Glutamatergic neuron (in vitro differentiated cells): ENCODE data around the gene C19orf67. TPM values are rescaled to one million over a fixed set of nuclear protein-coding genes. Genes with fewer than 3 reads are reported as not detected.

Experiments used
- DNase-seq: peaks from one replicate; pipeline ENCODE4 v3.0.0; 2022
- H3K27ac Mint-ChIP-seq: one replicate; pipeline ENCODE4 v1.8.0; 2020; ENCODE audit warnings: mild to moderate bottlenecking, mixed read lengths, inconsistent platforms; ENCODE audit not compliant: unreplicated experiment
- H3K27me3 Mint-ChIP-seq: one replicate; pipeline ENCODE4 v1.8.0; 2020; ENCODE audit warnings: mild to moderate bottlenecking, moderate library complexity, mixed read lengths, inconsistent platforms; ENCODE audit not compliant: unreplicated experiment
- H3K36me3 Mint-ChIP-seq: one replicate; pipeline ENCODE4 v1.8.0; 2020; ENCODE audit warnings: mild to moderate bottlenecking, mixed read lengths, inconsistent platforms; ENCODE audit not compliant: unreplicated experiment
- H3K4me1 Mint-ChIP-seq: one replicate; pipeline ENCODE4 v1.8.0; 2020; ENCODE audit warnings: mild to moderate bottlenecking, low read depth, mixed read lengths, inconsistent platforms; ENCODE audit not compliant: unreplicated experiment
- H3K4me3 Mint-ChIP-seq: one replicate; pipeline ENCODE4 v1.8.0; 2020; ENCODE audit warnings: mild to moderate bottlenecking, mixed read lengths, inconsistent platforms; ENCODE audit not compliant: unreplicated experiment
- H3K9me3 Mint-ChIP-seq: one replicate; pipeline ENCODE4 v1.8.0; 2020; ENCODE audit warnings: mild to moderate bottlenecking, moderate library complexity, mixed read lengths, inconsistent platforms; ENCODE audit not compliant: unreplicated experiment
- total RNA-seq: library from RNA; stranded (reverse); fragmentation: NEBNext Ultra II Directional; extraction: Animal tissue kit (Norgen Biotek cat#: 25700); gene quantifications from one replicate; pipeline ENCODE4 v1.2.1, GENCODE V29; 2021; ENCODE audit not compliant: unreplicated experiment
- TF ChIP-seq, protein P1 (sequence below): fragments of 200-600 bp; sonication (generic); IDR thresholded peaks from one replicate; pipeline ENCODE4 v1.5.0; 2021; ENCODE audit not compliant: partially characterized antibody, unreplicated experiment

The C19orf67 gene
- total RNA-seq, 1 donor from 2014 or later = 0.71 TPM

DNA sequence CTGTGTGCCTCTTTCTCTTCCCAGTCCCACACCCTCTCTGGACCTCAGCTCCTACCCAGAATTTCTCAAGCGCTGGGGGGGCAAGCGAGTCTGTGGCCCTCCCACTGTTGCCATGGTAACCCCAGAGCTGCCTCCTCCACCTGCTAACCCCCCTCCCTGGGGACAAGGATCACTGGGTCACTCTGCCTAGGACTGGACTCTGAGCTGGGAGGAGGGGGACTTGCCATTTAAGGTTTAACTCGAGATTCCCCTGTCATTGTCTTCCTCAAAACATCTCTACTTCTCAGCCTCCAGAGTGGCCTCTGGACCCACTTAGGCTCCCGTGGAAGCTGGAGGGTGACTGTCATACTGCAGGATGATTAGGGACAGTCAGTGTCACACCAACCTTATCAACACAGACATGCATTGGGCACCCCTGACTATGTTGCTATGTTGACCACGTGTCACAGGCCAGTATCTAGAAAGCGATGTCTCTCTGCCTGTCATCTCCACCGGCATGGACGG, 25.9 kb downstream of the C19orf67 start:
- Mint-ChIP-seq H3K4me3 (peak overlapping the region; percentile 42), H3K27me3 (peaks cover 16% of the 10 kb centered on the region), H3K36me3 (no peaks in the 10 kb centered on the region), H3K4me1 (peaks cover 3% of the 10 kb centered on the region), H3K27ac (no peak overlapping the region), H3K9me3 (peaks cover 2% of the 10 kb centered on the region)
- DNase-seq = no peak
- TF ChIP-seq, protein P1, sequence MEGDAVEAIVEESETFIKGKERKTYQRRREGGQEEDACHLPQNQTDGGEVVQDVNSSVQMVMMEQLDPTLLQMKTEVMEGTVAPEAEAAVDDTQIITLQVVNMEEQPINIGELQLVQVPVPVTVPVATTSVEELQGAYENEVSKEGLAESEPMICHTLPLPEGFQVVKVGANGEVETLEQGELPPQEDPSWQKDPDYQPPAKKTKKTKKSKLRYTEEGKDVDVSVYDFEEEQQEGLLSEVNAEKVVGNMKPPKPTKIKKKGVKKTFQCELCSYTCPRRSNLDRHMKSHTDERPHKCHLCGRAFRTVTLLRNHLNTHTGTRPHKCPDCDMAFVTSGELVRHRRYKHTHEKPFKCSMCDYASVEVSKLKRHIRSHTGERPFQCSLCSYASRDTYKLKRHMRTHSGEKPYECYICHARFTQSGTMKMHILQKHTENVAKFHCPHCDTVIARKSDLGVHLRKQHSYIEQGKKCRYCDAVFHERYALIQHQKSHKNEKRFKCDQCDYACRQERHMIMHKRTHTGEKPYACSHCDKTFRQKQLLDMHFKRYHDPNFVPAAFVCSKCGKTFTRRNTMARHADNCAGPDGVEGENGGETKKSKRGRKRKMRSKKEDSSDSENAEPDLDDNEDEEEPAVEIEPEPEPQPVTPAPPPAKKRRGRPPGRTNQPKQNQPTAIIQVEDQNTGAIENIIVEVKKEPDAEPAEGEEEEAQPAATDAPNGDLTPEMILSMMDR = no peak

DNA sequence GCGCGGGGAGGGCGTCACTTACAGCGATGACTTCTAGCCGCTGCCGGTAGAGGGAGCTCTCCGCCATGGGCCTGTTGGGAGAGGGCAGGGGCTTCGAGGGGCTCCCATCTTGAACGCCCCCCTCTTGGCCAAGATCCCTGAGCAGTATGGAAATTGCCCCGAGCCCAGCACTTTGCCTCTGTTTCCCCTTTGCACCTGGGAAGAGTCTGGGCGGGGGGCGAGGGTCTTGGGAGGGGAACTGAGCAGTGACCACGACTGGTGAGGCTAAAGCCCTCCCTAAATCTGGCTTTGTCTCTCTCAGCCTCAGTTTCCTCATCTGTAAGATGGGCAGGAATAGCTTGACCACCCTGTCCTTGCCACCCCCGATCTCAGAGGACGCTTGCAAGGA, 26.5 kb downstream of the C19orf67 start:
- TF ChIP-seq, protein P1 = peak; percentile 71
- Mint-ChIP-seq H3K9me3 (peaks cover 3% of the 10 kb centered on the region), H3K27ac (no peak overlapping the region), H3K36me3 (no peaks in the 10 kb centered on the region), H3K4me1 (peaks cover 3% of the 10 kb centered on the region), H3K27me3 (peaks cover 17% of the 10 kb centered on the region), H3K4me3 (peak overlapping the region; percentile 75)
- DNase-seq = peak; percentile 48

DNA sequence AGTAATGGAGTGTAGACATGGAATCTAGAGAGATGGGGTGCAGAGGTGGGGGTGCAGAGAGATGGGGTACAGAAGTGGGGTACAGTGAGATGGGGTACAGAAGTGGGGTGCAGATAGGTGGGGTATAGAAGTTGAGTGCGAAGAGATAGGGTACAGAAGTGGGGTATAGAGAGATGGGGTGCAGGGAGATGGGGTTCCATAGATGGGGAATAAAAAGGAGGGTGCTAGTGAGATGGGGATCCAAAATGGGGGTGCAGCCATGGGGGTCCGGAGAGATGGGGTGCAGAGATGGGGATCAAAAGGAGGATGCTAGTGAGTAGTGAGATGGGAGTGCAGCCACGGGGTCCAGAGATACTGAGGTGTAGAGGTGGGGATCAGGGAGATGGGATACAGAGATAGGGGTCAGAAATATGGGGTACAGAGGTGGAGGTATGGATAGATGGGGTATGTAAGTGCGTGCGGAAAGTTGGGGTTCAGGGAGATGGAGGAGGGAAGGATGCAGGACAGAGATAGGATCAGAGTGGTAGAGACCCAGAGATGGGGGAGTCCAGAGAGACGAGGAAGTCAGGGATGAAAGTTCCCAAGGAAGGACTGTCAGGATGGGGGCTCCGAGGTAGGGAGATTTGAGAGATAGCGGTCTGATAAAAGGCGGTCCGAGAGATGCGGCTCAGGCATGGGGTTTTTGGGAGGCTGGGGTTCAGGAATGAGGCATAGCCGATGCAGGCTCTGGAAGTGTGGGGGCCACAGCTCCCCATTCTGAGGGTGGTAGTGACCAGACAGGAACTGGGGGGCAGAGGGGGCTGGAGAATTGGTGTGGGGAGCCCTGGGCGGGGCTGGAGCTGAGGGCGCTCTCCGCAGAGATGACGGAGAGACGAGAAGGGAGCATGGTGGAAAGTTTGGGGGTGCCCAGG, 27.1 kb downstream of the C19orf67 start:
- Mint-ChIP-seq H3K4me1 (peaks cover 3% of the 10 kb centered on the region), H3K27me3 (peaks cover 21% of the 10 kb centered on the region), H3K27ac (peak overlapping the region; percentile 33)

DNA sequence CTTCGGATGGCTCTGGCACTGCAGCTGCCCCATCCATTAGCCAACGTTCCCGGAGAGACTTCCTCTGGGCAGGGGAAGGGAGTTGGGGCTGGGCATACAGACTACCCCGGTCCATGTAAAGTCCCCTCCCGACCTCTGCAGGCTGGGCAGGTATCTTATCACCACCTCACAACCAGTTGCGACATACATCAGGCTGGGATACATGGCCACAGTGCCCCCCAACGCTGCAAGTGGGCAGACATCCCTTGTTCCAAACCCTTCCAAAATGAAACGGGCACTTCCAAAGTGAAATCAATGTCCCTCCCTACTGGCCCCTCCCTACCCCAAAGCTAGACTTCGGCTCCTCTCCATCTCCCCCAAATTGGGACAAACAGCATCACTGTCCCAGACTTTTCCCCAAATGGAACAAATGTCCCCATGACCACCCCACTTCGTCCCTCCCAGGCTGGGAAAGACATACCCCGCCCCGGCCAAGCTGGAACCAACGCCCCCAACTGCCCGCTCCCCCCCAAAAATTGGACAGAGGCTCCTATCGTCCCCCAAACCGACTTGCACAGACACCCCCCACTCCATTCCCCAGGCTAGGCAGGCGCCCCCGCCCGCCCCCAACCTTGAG, 28.7 kb downstream of the C19orf67 start:
- no peak for DNase-seq
- H3K27me3 Mint-ChIP-seq = peaks cover 21% of the 10 kb centered on the region
- H3K36me3 Mint-ChIP-seq = no peaks in the 10 kb centered on the region
- H3K9me3 Mint-ChIP-seq = peaks cover 5% of the 10 kb centered on the region
- peak overlapping the region; percentile 76 for H3K4me3 Mint-ChIP-seq
- TF ChIP-seq, protein P1 = no peak
- H3K27ac Mint-ChIP-seq = no peak overlapping the region
- peaks cover 3% of the 10 kb centered on the region for H3K4me1 Mint-ChIP-seq

More for the DNA sequence above, 27.1 kb downstream of the C19orf67 start:
- Mint-ChIP-seq H3K36me3 (no peaks in the 10 kb centered on the region), H3K9me3 (peaks cover 5% of the 10 kb centered on the region), H3K4me3 (peak overlapping the region; percentile 75)
- no peak for DNase-seq
- TF ChIP-seq, protein P1 = no peak
